ENCODE data around the gene MDM1.

The MDM1 gene

GRCh38 chr12:68367116-68367515 lies 35.0 kb upstream of the MDM1 start:
- no peak for DNase-seq (ENCODE audit: low read depth in 2 of 2)
- H3K4me3 ChIP-seq (replicated peaks in 1 of 2; ENCODE audit: low read depth in 2 of 2, low read length in 2 of 2): no peak overlapping the region

GRCh38 chr12:68364893-68365725 lies 32.9 kb upstream of the MDM1 start:
- no peak for TF ChIP-seq CTCF (IDR thresholded peaks at IDR 0.05; ENCODE audit: low read depth, low read length)
- peak; percentile 98 to 99 for DNase-seq (ENCODE audit: low read depth in 2 of 2)
- peak overlapping the region; percentile 40 to 49 for H3K4me3 ChIP-seq (replicated peaks in 1 of 2; ENCODE audit: low read depth in 2 of 2, low read length in 2 of 2)

More at GRCh38 chr12:68367116-68367515, 35.0 kb upstream of the MDM1 start:
- TF ChIP-seq CTCF (IDR thresholded peaks at IDR 0.05; ENCODE audit: low read depth, low read length): no peak

- TF ChIP-seq CTCF (IDR thresholded peaks at IDR 0.05; ENCODE audit: low read depth, low read length): no peak
- no peak for DNase-seq (ENCODE audit: low read depth in 2 of 2)
- peak overlapping the region in 1 of 2 donors; percentile 49 for H3K4me3 ChIP-seq (replicated peaks in 1 of 2; ENCODE audit: low read depth in 2 of 2, low read length in 2 of 2)
Observed at GRCh38 chr12:68364328-68364727, 32.2 kb upstream of the MDM1 start.

GRCh38 chr12:68361953-68362352 lies 29.8 kb upstream of the MDM1 start:
- no peak for DNase-seq (ENCODE audit: low read depth in 2 of 2)
- H3K4me3 ChIP-seq (replicated peaks in 1 of 2; ENCODE audit: low read depth in 2 of 2, low read length in 2 of 2): no peak overlapping the region
- no peak for TF ChIP-seq CTCF (IDR thresholded peaks at IDR 0.05; ENCODE audit: low read depth, low read length)

- TF ChIP-seq CTCF (IDR thresholded peaks at IDR 0.05; ENCODE audit: low read depth, low read length): no peak
- DNase-seq (ENCODE audit: low read depth in 2 of 2): peak; percentile 9 to 27
Observed at GRCh38 chr12:68359674-68360073, 27.5 kb upstream of the MDM1 start.

GRCh38 chr12:68358532-68359485 lies 26.6 kb upstream of the MDM1 start:
- H3K4me3 ChIP-seq (replicated peaks in 1 of 2; ENCODE audit: low read depth in 2 of 2, low read length in 2 of 2): no peak overlapping the region
- TF ChIP-seq CTCF (IDR thresholded peaks at IDR 0.05; ENCODE audit: low read depth, low read length): peak; percentile 67
- DNase-seq (ENCODE audit: low read depth in 2 of 2): peak; percentile 88 to 89

More at GRCh38 chr12:68359674-68360073, 27.5 kb upstream of the MDM1 start:
- H3K4me3 ChIP-seq (replicated peaks in 1 of 2; ENCODE audit: low read depth in 2 of 2, low read length in 2 of 2): no peak overlapping the region

All from cardiac fibroblast (primary cell).